Stimulated activated CD4-positive, alpha-beta T cell treated with anti-CD3 and anti-CD28 coated beads, Interleukin-4, amount 100 ng/mL, for 24 hours (primary cell): Measurements from ENCODE around the gene RHD.
A peak's percentile ranks its signal among the peaks of the same experiment; 100 is the strongest.
"Not testable (repeated sequence)": the region's sequence is repeated elsewhere in the genome, so short reads cannot be mapped to it uniquely, and the experiment has no call there.

ENCODE experiments used
- DNase-seq: peaks from one replicate; pipeline ENCODE4 v3.0.0-alpha.2; 2020

Gene RHD

GRCh38 chr1:25309486-25309885, 37.2 kb downstream of the RHD start:
- not testable (repeated sequence) for DNase-seq

- not testable (repeated sequence) for DNase-seq
These were observed 40.6 kb downstream of the RHD start for GRCh38 chr1:25312806-25313470.

GRCh38 chr1:25320314-25320938, 48.1 kb downstream of the RHD start:
- not testable (repeated sequence) for DNase-seq

GRCh38 chr1:25322127-25322526, 49.8 kb downstream of the RHD start:
- not testable (repeated sequence) for DNase-seq

GRCh38 chr1:25324407-25324806, 52.1 kb downstream of the RHD start:
- DNase-seq, result not testable (repeated sequence)

GRCh38 chr1:25327864-25328790, 55.8 kb downstream of the RHD start:
- not testable (repeated sequence) for DNase-seq

- DNase-seq, result not testable (repeated sequence)
These were observed 56.5 kb downstream of the RHD start for GRCh38 chr1:25328791-25329185.

- not testable (repeated sequence) for DNase-seq
These were observed 57.0 kb downstream of the RHD start for GRCh38 chr1:25329336-25329735.

GRCh38 chr1:25329950-25330349, 57.6 kb downstream of the RHD start:
- not testable (repeated sequence) for DNase-seq

GRCh38 chr1:25336922-25337354, 64.6 kb downstream of the RHD start:
- DNase-seq, result peak; percentile 23

GRCh38 chr1:25337483-25338187, 65.3 kb downstream of the RHD start:
- DNase-seq, result peak; percentile 19

GRCh38 chr1:25338188-25338981, 66.1 kb downstream of the RHD start, which contains the start of gene TMEM50A:
Gene TMEM50A, plus strand, starts transcription at chr1:25338334. Its CDS starts 2,153 bp downstream, at chr1:25340487.
- peak; percentile 90 for DNase-seq

- no peak for DNase-seq
These were observed 66.7 kb downstream of the RHD start for GRCh38 chr1:25338986-25339385.

- no peak for DNase-seq
These were observed 69.4 kb downstream of the RHD start for GRCh38 chr1:25341746-25342145.

- DNase-seq, result no peak
These were observed 70.5 kb downstream of the RHD start for GRCh38 chr1:25342846-25343245.

GRCh38 chr1:25343872-25344271, 71.6 kb downstream of the RHD start:
- no peak for DNase-seq

GRCh38 chr1:25347556-25347955, 75.2 kb downstream of the RHD start:
- DNase-seq, result no peak

- DNase-seq, result no peak
These were observed 77.3 kb downstream of the RHD start for GRCh38 chr1:25349606-25350005.

- no peak for DNase-seq
These were observed 83.6 kb downstream of the RHD start for GRCh38 chr1:25355841-25356395.

GRCh38 chr1:25356441-25356840, 84.1 kb downstream of the RHD start:
- no peak for DNase-seq

GRCh38 chr1:25356848-25357247, 84.5 kb downstream of the RHD start:
- DNase-seq, result no peak
